HCT116 (cell line): ENCODE data around the gene MLC1.

ENCODE experiments used
- JUND ChIP-seq: IDR thresholded peaks from 2 replicates; pipeline ENCODE4 v1.6.1; 2012
- POLR2A ChIP-seq: IDR thresholded peaks from 2 replicates; pipeline ENCODE4 v1.7.0; 2011; ENCODE audit warnings: borderline replicate concordance; ENCODE audit not compliant: insufficient read depth, insufficient read length; ENCODE audit errors: extremely low read depth
- TF ChIP-seq, protein P1 (sequence below), 3 experiments: fragments of 200-600 bp in 1 of 3; sonication (generic) in 1 of 3; IDR thresholded peaks in 2 of 3; conservative IDR thresholded peaks in 1 of 3; 2 replicates each; pipeline ENCODE4 v1.5.1; 2012 to 2017; ENCODE audit warnings: low read depth in 2 of 3, low read length in 2 of 3, antibody characterized with exemption in 1 of 3, borderline replicate concordance in 1 of 3, control low read depth in 1 of 3, mild to moderate bottlenecking in 1 of 3, mixed read lengths in 1 of 3, mixed run types in 1 of 3, moderate library complexity in 1 of 3; ENCODE audit not compliant: insufficient read depth in 1 of 3

DNA sequence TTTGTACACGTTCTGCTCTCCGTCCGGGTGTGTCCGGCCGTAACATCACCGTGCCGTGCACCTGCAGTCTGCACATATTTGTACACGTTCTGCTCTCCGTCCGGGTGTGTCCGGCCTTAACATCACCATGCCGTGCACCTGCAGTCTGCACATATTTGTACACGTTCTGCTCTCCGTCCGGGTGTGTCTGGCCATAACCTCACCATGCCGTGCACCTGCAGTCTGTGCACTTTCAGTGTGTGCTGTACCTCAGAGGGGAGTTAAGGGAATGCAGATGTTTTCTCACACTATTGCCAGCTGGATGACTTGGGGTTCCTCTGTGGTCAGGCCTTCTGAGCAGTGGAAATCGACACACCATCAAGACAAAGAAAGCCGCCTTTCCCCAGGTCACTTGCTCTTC, 31.4 kb downstream of the MLC1 start:
- TF ChIP-seq JUND = no peak
- TF ChIP-seq POLR2A = no peak
- TF ChIP-seq, protein P1, sequence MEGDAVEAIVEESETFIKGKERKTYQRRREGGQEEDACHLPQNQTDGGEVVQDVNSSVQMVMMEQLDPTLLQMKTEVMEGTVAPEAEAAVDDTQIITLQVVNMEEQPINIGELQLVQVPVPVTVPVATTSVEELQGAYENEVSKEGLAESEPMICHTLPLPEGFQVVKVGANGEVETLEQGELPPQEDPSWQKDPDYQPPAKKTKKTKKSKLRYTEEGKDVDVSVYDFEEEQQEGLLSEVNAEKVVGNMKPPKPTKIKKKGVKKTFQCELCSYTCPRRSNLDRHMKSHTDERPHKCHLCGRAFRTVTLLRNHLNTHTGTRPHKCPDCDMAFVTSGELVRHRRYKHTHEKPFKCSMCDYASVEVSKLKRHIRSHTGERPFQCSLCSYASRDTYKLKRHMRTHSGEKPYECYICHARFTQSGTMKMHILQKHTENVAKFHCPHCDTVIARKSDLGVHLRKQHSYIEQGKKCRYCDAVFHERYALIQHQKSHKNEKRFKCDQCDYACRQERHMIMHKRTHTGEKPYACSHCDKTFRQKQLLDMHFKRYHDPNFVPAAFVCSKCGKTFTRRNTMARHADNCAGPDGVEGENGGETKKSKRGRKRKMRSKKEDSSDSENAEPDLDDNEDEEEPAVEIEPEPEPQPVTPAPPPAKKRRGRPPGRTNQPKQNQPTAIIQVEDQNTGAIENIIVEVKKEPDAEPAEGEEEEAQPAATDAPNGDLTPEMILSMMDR (IDR thresholded peaks at IDR 0.05 in 2 of 3, conservative IDR thresholded peaks at IDR 0.05 in 1 of 3; ENCODE audit: borderline replicate concordance in 1 of 3, insufficient read depth in 1 of 3, low read depth in 2 of 3, low read length in 2 of 3) = no peak
